Kidney (tissue), 14 donors: ENCODE results near the gene OBSCN. TPM values are rescaled to one million over a fixed set of nuclear protein-coding genes. Genes with fewer than 3 reads are reported as not detected.

Experiments
- DNase-seq, 5 donors: peaks; one replicate each; pipeline ENCODE4 v3.0.0-alpha.2; 2013 to 2020
- FAIRE-seq: peaks from 2 replicates; lab custom pipeline; 2012; peaks lifted over from hg19 to GRCh38; lab: Jason Lieb, UNC
- H3K27ac ChIP-seq, 2 donors: one replicate each; pipeline ENCODE4 v1.7.0; 2013; ENCODE audit warnings: low read depth in 2 of 2, low read length in 2 of 2, inconsistent platforms in 1 of 2
- H3K27me3 ChIP-seq: one replicate; pipeline ENCODE4 v1.7.1; 2013; ENCODE audit warnings: low read length, inconsistent platforms; ENCODE audit not compliant: control insufficient read depth, insufficient read depth
- H3K36me3 ChIP-seq, 3 donors: one replicate each; pipeline versions ENCODE4 v1.7.0 to v1.7.1; 2013; ENCODE audit warnings: low read length in 3 of 3, control low read depth in 1 of 3, inconsistent platforms in 1 of 3; ENCODE audit not compliant: insufficient read depth in 3 of 3, control insufficient read depth in 2 of 3
- H3K4me1 ChIP-seq, 3 donors: one replicate each; pipeline versions ENCODE4 v1.7.0 to v1.7.1; 2013; ENCODE audit warnings: low read length in 3 of 3, inconsistent platforms in 1 of 3, low read depth in 1 of 3; ENCODE audit not compliant: control insufficient read depth in 2 of 3, insufficient read depth in 2 of 3
- H3K4me3 ChIP-seq, 3 donors: one replicate each; pipeline versions ENCODE4 v1.7.0 to v1.8.1; 2013; ENCODE audit warnings: low read length in 3 of 3, control low read depth in 1 of 3, inconsistent platforms in 1 of 3
- H3K9ac ChIP-seq, 3 donors: one replicate each; pipeline versions ENCODE4 v1.7.0 to v1.7.1; 2013; ENCODE audit warnings: low read length in 3 of 3, control low read depth in 1 of 3, inconsistent platforms in 1 of 3
- H3K9me3 ChIP-seq, 3 donors: one replicate each; pipeline versions ENCODE4 v1.7.0 to v1.7.1; 2013; ENCODE audit warnings: low read length in 3 of 3, control low read depth in 1 of 3, inconsistent platforms in 1 of 3; ENCODE audit not compliant: control insufficient read depth in 2 of 3, insufficient read depth in 1 of 3
- CTCF ChIP-seq: IDR thresholded peaks from 3 replicates; pipeline ENCODE4 v1.5.1; 2012; ENCODE audit warnings: mild to moderate bottlenecking, moderate library complexity, borderline replicate concordance; ENCODE audit not compliant: insufficient read depth; ENCODE audit errors: extremely low read depth
- intact Hi-C: fragments of 100-400 bp; cut with DNase I; formaldehyde crosslinking; loops from one replicate; pipeline ENCODE4 v1.11.1; 2022
- polyA plus RNA-seq: library from polyadenylated mRNA; stranded (reverse); fragments of 350-450 nt; fragmentation: Illumina TruSeq; extraction: RNeasy Lipid Tissue Mini Kit (QIAGEN cat#74804); gene quantifications from one replicate; pipeline ENCODE4 v1.2.3, GENCODE V29; 2014; ENCODE audit warnings: low read depth, low replicate concordance; ENCODE audit not compliant: insufficient read depth
- total RNA-seq: library from RNA; stranded (reverse); fragmentation: NEBNext Ultra II Directional; extraction: Animal tissue kit (Norgen Biotek cat#: 25700); gene quantifications from one replicate; pipeline ENCODE4 v1.2.1, GENCODE V29; 2021
- donor health status: control.
- donor health status: control.
- donor health status: control.
- donor health status: control.
- donor health status: control.
- donor health status: DM: yes; HTN: yes; CAD: no.
- donor health status: Normal renal cell carcinoma (clear cell type).

OBSCN gene
- total and polyA plus RNA-seq, 2 donors from 2014 or later: 14.5 to 30.0 TPM

GRCh38 chr1:228308085-228308601 is 100.3 kb downstream of the OBSCN start:
- H3K27ac ChIP-seq: no peak overlapping the region
- intact Hi-C loops: no loop called here
- no peak for FAIRE-seq

GRCh38 chr1:228308628-228309325 is 100.9 kb downstream of the OBSCN start:
- Histone ChIP-seq H3K27ac (no peak overlapping the region), H3K4me1 (no peaks in the 10 kb centered on the region), H3K27me3 (no peaks in the 10 kb centered on the region), H3K4me3 (no peak overlapping the region), H3K9ac (no peak overlapping the region), H3K9me3 (peaks cover 0 to 4% (median 0%) of the 10 kb centered on the region in 3 donors), H3K36me3 (no peaks in the 10 kb centered on the region)
- intact Hi-C loops: no loop called here
- DNase-seq (peak in 1 of 5 donors; percentile 28), FAIRE-seq (no peak)
- no peak for TF ChIP-seq CTCF

More at GRCh38 chr1:228308085-228308601, 100.3 kb downstream of the OBSCN start:
- Histone ChIP-seq H3K27me3 (no peaks in the 10 kb centered on the region), H3K9ac (no peak overlapping the region), H3K4me1 (no peaks in the 10 kb centered on the region), H3K36me3 (no peaks in the 10 kb centered on the region), H3K4me3 (no peak overlapping the region), H3K9me3 (peaks cover 0 to 6% (median 0%) of the 10 kb centered on the region in 3 donors)
- peak in 1 of 5 donors; percentile 19 for DNase-seq
- no peak for TF ChIP-seq CTCF

GRCh38 chr1:228309326-228310067 is 101.7 kb downstream of the OBSCN start:
- intact Hi-C loops: no loop called here
- no peak overlapping the region for H3K27ac ChIP-seq
- no peaks in the 10 kb centered on the region for H3K27me3 ChIP-seq
- H3K4me3 ChIP-seq: no peak overlapping the region
- H3K9ac ChIP-seq: no peak overlapping the region
- no peak for TF ChIP-seq CTCF
- peaks cover 0 to 4% (median 0%) of the 10 kb centered on the region in 3 donors for H3K9me3 ChIP-seq
- DNase-seq (peak in 1 of 5 donors; percentile 22), FAIRE-seq (no peak)
- no peaks in the 10 kb centered on the region for H3K4me1 ChIP-seq
- no peaks in the 10 kb centered on the region for H3K36me3 ChIP-seq
